Skin of body (tissue), 2 donors: ENCODE measurements around the gene CLSTN2. TPM values are rescaled to one million over a fixed set of nuclear protein-coding genes. Genes with fewer than 3 reads are reported as not detected.

Experiments
- DNase-seq: peaks from one replicate; lab custom pipeline; 2025; lab: John Stamatoyannopoulos, UW
- total RNA-seq: library from RNA; depleted of rRNA; stranded (reverse); fragments of >200 nt; gene quantifications from one replicate; pipeline ENCODE4 v1.2.3, GENCODE V29; 2014

CLSTN2 gene
- total RNA-seq, 1 donor from 2014 or later: 2.9 TPM

DNA sequence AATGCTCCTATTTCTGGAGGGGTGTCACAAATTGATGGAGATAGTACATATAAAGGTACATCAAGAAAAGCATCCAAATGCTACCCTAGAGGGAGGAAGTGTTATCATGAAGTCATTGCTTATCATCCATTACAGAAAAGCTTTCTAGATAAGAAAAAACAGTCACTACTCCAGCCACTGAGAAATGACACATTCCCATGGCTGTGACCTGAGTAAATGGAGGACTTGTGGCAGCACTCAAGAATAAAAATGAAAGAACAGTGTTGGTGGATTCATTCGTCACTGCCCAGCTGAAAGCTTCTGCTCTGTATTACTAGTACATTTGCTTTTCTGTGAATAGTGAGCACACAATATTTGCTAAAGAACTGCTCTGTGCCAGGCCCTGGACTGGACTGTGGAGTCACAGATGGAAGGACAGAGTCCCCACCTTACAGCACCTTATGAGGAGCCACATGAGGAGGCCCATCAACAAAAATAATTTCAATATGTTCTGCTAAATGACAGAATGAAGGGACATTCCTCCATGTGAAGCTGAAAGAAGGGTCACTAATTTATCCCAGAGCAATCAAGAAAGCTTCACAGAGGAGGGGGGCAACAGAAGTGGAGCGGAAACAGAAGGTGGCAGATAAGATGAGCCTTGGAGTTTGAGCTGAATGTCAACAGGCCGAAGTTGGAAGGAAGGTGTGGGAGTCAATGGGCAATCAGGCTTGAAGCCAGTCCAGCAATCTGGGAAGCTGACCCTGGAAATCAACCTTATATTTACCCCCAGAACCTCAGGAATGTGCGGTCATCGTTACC is 399.3 kb downstream of the CLSTN2 start:
- DNase-seq: no peak

DNA sequence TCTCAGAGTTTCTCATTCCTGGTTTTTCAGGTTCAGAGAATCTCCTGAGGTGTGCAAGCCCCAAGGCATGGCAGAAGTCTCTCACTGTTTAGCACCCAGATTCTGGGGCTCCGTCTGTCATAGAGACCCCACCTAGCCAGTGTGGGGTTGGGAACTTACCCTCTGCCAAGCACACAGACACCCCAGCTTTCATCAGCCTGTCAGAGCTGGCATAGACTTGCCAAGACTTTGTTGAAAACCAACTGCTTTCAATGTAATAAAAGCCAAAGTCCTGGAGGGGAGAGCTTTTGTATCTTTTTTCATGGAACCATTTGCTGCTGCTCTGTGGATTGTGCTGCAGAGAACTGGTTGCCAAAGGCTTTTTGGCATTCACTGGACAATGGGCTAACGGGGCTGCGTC is 401.5 kb downstream of the CLSTN2 start:
- DNase-seq: no peak

DNA sequence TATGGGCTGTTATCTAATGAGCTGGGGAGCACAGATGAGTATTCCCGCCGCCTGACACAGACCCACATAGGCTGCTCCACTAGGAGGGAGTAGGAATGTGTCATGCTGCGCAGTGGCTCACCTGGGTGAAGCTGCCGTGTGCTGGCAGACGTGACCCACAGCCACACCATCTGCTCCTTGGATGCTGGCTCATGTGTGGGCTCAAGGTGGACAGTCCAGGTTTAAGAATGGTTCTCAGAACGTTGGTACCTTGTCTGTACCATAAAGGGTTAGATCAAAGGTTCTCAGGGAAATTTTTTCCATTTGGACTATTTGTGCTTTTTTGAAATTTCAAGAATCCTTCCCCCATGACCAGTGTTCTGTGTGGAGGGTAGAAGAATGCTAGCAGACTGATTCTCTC is 403.9 kb downstream of the CLSTN2 start:
- DNase-seq: no peak

DNA sequence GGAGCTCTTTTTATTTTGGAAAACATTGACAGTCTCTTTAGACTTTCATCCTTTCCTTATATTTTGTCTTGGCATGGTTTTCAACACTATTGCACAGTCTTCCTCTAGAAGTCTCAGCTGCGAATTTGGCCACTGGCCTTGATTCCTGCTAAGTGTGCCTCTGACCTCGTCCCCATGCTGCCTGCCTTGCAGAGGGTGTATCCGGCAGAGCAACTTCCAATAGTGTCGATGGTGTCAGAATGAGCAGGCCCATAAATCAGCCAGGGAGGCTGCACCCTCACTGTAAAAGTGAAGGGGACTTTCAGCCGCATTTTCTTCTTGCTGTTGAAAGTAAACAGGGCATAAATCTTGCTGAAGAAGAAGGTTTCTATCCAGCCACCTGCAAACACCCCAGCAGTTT is 406.2 kb downstream of the CLSTN2 start:
- DNase-seq: no peak

DNA sequence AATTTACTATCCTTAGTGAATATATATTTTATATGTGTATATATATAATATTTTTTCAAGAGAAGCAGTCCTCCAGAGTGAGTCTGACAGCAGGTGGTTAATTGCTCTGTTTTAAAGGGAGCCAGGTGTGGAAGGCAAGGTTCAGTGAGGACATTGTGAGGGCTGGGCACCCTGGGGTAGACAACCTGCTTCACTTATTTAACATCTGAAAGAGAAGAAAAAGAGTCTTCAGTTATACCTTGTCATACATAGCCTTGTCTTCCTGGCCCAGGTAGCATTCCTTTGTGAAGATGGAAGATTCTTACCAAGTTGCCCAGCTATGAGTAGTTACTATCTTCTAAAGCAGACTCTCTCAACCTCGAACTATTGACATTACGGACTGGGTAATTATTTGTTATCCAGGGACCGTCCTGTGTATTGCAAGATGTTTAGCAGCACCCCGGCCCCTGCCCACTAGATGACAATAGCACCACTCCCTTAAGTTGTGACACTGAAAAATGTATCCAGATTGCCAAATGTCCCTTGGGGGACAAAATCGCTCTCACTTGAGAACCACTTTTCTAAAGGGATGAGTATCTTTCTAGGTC is 406.9 kb downstream of the CLSTN2 start:
- no peak for DNase-seq

DNA sequence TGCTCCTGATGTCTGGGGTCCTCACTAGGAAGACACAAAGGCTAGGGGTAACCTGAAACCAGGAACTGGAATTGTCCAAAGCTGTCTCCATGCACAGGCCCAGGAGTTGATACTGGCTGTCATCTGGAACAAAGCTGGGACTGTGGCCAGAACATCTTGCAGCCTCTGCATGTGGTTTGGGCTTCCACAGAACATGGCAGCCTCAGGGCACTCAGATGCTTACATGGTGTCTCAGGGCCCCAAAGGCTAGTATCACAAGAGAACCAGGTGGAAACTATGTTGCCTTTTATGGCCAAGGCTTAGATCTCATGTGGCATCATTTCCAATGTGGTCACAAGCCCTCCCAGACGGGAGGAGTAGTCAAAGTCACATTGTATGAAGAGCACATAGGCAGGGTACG is 407.7 kb downstream of the CLSTN2 start:
- DNase-seq: no peak

DNA sequence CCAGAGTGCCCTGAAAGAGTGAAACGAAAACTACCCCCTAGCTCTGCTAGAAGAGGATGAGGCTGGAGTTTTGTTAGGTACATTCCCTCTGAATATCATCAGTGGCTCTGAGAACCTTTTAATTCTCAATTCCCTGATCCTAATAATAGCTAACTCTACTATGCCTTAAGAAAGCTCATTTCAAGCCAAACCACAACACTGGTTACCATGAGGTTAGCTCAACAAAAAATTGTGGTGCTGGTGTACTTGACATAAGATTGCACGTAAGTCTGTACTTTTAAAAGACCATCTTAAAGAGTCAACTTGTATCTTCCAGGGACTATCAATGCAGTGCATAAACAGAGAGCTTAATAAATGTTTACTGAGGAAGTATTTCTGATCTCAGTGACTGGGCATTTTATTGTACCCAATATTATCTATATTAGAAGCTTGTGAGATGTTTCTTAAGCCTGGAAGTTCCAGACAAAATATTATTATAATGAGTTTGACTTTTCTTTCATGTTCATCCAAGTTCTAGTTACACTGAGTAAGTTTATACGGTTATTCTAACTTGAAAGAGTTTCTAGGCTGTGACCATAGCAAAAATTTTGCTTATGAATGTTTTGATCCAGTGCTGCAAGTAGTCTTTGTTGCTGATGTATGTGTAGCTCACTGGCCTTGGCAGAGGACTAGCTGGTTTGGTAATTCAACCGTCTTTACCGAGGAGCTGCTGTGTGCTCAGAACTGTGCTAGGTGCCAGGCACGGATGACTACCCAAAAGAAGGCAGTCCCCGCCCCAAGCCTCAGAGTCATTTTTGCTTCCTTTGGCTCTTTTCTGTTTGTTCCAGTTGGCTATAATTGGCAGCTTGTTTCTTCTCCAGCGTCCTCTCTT is 408.5 kb downstream of the CLSTN2 start:
- DNase-seq: no peak

DNA sequence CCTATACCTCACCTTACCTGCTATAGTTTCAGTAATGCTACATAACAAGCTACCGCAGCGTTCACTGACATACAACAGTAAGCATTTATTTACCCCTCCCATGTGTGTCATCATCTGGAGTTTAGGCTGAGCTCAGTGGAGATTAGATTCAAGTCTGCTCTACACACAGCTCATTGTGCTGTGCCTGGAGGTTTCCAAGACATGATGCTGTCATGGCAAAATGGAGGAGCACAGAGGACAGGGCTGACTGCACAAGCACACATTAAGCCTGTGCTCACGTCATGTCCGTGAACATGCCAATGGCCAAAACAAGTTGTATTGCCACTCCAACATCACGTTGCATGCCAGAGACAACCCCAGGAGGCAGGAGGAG is 409.1 kb downstream of the CLSTN2 start:
- no peak for DNase-seq

DNA sequence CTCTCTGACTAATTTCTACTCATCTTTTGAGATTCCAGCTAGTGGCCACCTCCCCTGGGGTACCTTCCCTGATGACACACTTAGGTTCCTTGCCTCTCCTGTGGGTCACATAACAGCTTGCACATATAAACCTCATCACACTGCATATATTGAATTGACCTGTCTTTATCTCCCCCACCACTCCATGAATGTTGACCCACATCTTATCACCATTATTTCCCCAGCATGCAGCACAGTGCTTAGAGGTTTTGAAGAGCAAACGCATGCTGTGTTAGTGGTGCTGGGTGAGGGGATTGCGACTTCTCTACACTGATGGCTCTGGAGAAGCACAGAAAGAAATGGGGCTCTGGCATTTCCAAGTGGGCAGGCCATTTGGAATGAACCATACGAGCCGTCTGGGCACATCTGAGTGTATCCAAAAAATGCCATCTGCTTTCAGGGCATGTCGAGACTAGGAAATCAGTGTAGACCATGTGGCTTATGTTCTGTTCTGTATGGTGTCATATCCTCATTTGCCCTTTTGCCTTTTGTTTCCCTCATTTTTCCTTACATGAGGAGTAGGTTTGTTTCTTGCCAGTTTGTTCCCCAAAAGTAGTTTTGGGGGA is 409.7 kb downstream of the CLSTN2 start:
- DNase-seq: no peak

DNA sequence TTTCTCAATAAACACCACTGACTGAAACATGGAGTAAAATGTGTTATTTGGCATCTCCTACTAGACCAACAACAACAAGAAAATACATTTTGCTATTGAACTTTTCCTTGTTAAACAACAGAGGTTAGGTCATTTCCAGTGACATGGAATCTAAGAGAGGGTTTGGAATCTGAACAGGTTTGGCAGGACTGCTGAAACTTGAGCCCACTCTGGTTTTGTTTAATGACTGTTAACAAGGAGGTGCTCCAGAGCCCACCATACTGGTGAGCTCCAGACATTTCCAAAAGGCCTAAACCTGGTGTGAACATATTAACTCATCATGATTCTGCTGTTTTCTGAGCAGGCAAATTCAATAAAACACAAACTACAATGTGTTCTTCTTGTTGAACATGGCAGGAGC is 412.2 kb downstream of the CLSTN2 start:
- DNase-seq: no peak

DNA sequence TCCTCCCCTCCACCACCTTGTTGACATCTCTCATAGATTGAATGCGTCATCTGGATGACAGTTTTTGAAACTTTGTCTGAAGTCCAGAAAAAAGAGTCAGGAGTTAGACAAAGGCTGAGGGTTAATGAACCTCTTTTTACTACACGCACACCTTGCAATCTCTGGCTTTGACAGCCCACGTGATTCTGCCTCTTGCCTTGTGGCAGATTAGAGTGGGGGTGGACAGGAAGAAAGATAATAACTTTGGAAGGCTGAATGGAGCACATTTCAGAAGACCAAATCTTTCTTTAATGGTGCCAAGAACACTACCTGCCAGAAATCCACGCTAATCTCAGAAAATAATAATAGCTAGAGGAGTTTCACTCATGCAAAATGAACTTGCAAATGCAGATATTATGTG is 415.0 kb downstream of the CLSTN2 start:
- no peak for DNase-seq

DNA sequence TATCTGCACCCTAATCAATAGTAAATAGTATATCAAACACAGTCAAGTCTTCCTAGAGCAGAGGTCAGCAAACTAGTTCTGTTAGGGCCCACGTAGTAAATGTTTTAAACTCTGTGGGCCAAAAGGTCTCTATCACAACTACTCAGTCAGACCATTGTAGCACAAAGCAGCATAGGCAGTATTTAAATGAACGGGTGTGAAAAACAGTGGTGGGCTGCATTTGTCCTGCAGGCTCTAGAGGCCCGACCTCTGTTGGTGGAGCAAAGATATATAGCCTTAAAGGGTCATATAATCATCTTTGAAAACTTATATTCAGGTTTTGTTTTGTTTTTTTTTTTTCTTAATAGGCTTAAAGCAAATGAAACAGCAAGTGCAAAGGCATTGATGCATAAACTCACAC is 416.5 kb downstream of the CLSTN2 start:
- no peak for DNase-seq

DNA sequence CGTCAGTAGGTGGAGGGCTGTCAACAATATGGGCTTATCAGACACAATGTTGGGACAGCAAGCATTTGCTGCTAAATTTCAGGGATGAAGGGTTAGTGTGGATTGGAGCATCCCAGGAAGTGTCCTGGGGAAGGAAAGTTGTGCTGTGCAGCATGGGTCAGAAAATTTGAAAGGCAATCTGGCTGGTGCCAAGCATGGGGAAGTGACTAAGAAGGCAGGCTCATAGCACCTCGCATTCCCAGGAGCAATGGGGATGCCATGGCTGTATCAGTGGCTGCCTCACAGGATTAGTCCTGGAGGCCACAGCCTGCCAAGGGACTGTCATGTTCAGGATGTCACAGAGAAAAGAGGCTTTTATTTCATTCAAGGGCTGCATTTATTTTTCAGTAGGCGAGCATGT is 420.5 kb downstream of the CLSTN2 start:
- DNase-seq: no peak

DNA sequence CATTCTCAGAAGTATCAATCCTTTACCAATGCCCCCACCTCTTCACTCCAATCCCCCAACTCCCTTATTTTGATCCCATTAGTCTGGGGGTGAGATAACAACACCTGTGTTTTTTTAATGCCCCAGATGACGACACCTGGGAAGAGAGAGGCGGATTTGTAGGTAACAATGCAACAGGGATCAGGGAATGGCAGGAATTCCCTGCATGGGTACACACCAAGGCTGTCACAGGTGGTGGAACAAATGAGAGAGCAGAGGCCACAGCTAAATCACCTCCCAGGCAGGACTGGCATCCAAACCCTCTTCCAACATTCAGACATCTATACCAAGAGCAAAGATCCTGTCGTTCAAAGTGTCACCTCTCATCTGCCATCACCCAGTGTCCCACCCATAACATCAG is 423.7 kb downstream of the CLSTN2 start:
- no peak for DNase-seq

DNA sequence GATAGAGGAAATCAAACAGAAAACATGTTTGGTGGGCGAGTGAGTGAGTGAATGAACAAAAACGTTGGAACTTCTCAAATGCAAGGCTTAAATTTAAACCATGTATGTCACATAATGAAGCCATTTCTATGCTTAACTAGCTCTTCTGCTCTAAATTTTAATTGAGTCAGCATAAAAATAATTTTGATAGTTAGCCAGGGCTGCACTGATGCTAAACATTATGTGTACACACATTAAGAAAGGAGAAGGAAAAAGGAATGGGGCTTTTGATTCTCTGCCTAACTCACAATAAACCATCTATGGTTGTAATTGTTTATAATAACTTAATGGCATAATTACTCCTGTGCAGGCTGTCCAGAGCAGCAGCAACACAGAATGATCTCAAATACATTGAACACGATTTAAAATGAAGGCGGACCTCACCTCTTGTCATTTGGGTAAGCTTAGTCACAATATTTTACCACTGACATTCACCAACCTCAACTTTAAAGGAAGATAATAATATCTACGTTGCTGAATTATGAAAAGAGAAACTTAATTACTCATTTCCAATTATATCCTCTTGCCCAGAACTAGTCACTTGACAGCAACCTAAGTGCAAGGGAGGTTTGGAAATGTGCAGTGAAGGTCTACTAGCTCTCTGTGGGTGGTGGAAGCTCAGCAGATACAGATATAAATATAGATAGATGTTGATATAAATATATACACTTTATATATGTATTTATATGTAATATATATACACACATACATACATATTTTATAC is 424.4 kb downstream of the CLSTN2 start:
- no peak for DNase-seq

DNA sequence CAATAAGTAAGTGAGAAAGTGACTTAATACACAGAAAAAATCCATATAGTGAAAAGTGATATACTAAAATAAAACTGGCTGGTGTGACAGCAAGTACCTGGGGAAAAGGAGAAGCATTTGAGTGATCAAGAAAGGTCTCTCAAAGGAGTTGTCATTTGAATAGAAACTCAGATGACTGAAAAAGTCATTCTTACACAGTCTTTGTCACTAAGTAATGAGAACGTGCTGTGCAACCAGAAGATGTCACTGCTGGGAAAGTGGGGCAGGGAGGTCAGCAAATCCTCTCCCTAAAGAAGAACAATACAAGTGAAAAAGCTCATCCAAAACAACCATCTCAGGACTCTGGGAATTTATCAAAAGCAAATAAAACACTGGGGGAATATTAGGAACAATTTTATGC is 425.3 kb downstream of the CLSTN2 start:
- DNase-seq: no peak

DNA sequence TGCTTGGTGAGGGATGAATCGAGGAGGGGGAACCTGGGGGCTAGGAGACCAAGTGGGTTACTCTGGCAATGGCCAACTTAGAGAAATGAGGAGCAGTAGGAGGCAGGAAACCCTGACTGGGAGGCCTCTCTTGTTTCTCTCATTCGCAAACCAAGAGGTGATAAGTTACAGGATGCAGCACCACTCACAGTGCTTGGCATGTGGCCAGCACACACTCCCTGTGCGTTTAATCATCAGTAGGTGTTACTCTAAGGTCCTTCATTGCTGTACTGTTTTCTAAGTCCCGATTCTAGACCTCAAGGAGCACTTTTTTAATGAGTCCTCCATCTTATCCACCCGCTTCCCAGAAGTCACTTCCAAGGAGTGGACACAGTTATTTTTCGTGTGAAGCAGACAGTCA is 428.8 kb downstream of the CLSTN2 start:
- DNase-seq: no peak

DNA sequence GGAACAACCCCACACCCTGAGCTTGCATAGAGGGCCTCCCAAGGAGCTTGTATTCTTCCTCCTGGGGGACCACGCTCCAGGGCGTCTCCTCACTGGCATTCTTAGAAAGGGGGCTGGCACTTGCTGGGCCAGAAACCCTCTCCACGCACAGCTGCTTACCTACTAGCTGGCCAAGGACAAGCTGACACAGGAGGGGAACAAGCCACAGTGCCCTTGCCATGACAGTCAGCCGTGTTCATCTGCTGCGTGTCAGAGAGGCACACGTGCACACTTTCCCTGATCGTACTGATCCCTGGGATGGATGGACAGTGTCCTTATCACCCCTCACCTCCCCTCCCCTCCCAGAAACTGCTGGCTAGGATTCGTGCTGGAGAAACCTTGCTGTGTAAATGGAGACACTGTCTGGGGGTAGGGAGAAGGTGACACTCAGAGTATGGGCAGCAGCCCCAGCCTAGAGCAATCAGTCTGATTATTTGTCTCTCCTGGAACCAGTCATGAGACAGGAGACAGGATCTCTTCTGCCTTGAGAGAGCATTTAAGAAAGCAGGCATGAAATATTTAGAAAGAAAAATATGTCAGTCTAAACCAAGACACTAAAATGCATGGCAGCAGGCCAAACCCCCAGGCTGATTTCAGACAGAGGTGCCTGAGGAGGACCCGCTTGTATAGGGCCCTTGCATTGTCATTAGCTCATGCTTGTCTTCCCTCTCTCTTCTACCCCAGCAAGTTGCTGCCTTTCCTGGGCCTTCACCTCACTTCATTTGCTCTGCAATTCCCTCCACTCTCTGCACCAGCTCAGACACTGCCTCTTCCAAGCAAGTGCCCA is 431.1 kb downstream of the CLSTN2 start:
- no peak for DNase-seq

DNA sequence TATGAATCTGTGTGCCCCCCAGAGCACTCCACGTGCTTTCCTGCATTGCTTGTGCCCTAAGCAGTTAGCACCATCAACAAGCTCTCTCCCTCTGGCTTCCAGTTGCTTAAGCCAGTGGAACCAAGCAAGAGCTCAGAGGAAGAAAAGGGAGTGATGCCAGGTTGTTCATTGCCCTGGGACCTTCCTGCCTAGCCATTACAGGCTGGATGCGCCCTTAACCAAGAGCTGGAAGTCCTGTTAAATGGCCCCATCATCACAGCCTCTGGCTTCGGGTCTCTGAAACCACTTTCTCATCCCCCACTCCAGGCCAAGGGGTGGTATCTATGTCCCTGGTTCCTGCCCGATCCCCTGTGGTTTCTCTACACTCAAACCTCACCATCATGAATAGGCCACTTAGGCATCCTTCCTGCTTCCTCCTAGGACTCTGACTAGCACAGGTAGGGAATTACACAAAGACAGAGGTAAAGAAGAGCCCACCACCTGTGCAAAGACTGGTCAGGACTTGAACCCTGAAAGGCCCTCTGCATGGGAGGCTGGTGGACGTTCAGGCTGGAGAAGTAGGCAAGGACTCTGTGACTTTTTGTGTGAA is 433.3 kb downstream of the CLSTN2 start:
- DNase-seq: no peak

DNA sequence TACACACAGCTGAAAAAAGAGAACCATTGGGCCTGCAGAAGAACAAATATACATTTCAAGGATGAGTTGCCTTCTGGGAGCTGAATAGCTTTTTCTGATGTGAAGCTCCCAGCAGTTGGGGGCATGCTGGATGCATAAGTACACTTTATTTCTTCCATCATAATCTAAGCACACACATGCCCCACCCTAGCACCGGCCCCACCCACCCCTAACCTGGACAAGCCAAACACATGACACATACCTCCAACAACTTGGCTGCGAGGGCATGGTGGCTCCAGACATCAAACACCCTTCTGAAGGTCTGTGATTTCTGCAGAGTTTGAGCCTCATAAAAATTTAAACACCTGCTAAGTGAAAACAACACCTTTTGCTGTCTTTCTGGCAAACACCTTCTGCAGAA is 435.7 kb downstream of the CLSTN2 start:
- DNase-seq: no peak
